Measurements from ENCODE around the gene PRRC2B.
"Not testable (repeated sequence)": the region's sequence is repeated elsewhere in the genome, so short reads cannot be mapped to it uniquely, and the experiment has no call there.

PRRC2B gene

GRCh38 chr9:131438190-131438589 lies 44.3 kb downstream of the PRRC2B start:
- no peak for DNase-seq

- DNase-seq = no peak
Measured at GRCh38 chr9:131439224-131439623, 45.3 kb downstream of the PRRC2B start.

DNA sequence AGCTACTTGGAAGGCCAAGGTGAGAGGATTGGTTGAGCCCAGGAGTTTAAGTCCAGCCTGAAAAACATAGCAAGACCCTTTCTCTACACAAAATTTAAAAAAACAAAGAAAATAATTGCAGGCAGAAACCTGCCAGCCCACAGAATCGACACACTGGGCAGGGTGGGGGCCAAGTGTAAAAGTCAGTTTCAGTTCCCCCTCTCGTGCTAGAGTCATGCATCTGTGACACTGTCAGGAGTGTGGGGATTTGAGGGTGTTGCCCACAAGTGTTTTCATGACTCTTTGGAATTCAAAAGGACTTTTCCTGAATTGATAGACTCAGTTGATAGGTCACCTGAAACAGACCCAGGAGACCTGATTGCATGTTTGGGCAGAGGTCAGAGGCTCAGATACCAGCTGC lies 47.6 kb downstream of the PRRC2B start:
- DNase-seq = no peak

- DNase-seq = no peak
Measured at GRCh38 chr9:131442351-131442750, 48.5 kb downstream of the PRRC2B start.

DNA sequence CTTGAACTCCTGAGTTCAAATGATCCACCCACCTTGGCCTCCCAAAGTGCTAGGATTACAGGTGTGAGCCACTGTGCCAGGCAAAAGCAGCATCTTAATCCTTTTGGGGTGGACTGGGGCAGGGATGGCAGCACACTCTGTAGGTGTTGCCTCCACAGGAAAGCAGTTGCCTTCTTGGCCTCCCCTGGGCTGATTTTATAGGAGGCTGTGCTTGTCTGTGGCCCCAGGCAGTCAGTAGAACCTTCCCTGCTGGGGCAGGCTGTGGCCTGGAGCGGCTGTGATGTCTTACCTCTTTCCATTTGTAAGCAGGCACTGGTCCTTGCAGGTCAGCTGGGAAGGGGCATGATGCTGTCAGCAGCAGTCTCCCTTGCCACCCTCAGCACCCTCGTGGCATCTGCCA lies 49.8 kb downstream of the PRRC2B start:
- DNase-seq = no peak

GRCh38 chr9:131446276-131446675 lies 52.4 kb downstream of the PRRC2B start:
- no peak for DNase-seq

- no peak for DNase-seq
Measured at GRCh38 chr9:131447148-131447547, 53.3 kb downstream of the PRRC2B start.

DNA sequence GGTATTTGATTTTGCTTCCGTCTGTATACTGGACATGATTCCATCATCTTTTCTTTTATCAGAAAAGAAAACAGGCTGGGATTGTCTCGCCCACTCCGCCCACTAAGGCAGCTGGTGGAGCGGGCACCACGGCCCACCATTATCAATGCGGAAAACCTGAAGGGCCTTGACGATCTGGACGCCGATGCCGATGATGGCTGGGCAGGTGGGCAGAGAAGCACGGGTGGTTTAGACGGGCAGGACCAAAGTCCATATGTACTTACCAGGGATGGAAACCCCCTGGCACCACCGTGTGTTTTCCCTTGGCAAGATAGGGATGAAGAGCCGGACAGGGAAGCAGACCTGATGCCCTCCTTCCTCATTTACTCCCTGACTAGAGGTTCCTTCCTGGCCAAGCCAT lies 53.7 kb downstream of the PRRC2B start:
- DNase-seq = no peak

- no peak for DNase-seq
Measured at GRCh38 chr9:131448818-131449217, 54.9 kb downstream of the PRRC2B start.

- no peak for DNase-seq
Measured at GRCh38 chr9:131449276-131449675, 55.4 kb downstream of the PRRC2B start.

DNA sequence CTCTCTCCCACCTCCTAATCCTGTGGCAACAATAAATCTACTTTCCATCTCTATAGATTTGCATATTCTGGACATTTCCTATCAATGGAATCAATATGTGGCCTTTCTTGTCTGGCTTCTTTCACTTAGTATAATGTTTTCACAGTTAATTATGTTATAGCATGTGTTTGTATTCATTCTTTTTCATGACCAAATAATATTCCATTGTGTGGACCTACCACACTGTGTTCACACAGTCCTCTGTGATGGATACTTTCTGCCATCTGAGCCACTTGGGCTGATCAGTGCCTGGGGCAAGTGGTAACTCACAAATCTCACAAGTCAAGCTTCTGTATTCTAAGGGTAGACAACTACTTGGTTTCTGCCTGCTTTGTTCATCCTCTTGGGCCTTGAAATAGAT lies 60.1 kb downstream of the PRRC2B start:
- DNase-seq = no peak

DNA sequence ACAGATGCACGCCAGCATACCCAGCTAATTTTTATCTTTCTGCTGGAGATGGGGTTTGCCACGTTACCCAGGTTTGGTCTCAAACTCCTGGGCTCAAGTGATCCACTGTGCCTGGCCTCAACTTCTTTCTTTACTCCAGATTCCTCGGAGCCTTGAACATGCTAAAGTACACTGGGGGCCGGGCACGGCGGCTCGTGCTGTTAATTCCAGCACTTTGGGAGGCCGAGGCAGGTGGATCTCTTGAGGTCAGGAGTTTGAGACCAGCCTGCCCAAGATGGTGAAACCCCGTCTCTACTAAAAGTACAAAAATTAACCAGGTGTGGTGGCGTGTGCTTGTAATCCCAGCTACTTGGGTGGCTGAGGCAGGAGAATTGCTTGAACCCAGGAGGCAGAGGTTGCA lies 61.8 kb downstream of the PRRC2B start:
- not testable (repeated sequence) for DNase-seq

- DNase-seq = no peak
Measured at GRCh38 chr9:131457746-131458145, 63.9 kb downstream of the PRRC2B start.

DNA sequence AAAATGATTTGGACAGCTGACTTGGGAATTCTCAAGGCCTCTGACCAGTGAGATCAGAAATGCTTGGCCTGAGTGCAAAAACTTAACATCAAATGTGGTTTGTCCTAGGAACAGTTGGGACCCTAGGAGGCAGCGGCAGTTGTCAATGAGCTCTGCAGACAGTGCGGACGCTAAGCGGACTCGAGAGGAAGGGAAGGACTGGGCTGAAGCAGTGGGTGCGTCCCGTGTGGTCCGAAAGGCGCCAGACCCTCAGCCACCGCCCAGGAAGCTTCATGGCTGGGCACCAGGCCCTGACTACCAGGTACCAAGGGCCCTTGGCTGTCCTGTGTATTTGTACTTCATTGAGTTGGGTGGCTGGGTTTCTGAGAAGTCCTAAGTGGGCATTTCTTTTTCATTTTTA lies 65.2 kb downstream of the PRRC2B start:
- no peak for DNase-seq

GRCh38 chr9:131461166-131461565 lies 67.3 kb downstream of the PRRC2B start:
- DNase-seq = no peak

DNA sequence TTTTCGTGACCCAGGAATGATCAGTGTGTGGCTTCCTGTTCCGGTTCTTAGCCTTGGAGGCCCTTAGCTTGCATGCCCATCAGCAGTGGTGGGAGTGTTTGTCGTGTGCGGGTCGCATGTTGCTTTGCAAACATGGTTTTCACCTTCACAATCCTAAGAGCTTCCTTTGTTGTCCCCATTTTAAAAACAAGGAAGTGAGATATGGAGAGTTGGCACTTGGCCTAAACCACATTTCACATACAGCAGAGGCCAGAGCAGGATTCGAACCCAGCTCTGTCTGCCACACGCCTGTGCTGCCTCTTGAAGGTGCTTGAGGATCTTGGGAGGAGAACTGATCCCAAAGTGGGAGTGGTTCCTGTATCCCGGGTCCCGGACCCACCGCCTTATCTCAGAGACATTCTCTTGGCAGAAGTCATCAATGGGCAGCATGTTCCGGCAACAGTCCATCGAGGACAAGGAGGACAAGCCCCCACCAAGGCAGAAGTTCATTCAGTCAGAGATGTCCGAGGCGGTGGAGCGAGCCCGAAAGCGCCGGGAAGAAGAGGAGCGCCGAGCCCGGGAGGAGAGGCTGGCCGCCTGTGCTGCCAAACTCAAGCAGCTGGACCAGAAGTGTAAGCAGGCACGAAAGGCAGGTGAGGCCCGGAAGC lies 70.6 kb downstream of the PRRC2B start:
- no peak for DNase-seq

- no peak for DNase-seq
Measured at GRCh38 chr9:131465401-131465800, 71.5 kb downstream of the PRRC2B start.

GRCh38 chr9:131467214-131467935 lies 73.5 kb downstream of the PRRC2B start:
- DNase-seq = no peak

DNA sequence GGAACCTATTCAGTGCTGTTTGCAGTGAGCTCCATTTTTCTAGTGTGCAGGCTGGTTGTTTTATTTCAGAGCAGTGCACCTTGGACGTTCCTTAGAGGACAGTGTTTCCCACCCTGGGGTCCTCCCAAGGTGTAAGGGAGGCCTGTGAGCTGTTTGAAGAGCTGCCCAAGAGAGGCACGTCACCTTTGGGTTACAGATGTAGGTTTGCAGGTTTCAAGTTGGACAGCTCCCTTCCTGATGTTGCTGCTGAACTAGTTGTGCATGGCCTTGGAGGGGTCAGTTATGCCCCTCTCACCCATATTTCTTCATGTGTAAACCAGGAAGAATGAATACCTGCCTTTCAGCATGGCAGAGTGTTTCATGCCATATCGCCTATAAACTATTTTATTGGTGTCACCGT lies 74.1 kb downstream of the PRRC2B start:
- no peak for DNase-seq

GRCh38 chr9:131469356-131469755 lies 75.5 kb downstream of the PRRC2B start:
- no peak for DNase-seq

- no peak for DNase-seq
Measured at GRCh38 chr9:131469951-131470350, 76.1 kb downstream of the PRRC2B start.

GRCh38 chr9:131470581-131470991 lies 76.7 kb downstream of the PRRC2B start:
- DNase-seq = no peak

DNA sequence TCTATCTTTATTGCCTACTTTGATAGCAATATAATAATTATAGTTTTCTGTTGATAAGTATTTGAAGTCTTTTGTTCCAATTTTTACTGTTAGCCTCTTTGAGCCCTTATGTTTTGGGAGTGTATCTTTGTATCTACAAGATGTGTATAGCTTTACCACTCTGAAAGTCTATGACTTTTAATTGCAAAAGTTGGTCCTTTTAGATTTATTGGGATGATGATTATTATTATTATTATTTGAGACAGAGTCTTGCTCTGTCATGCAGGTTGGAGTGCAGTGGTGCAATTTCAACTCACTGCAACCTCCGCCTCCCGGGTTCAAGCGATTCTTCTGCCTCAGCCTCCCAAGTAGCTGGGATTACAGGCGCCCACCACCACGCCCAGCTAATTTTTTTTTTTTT lies 78.2 kb downstream of the PRRC2B start:
- DNase-seq = not testable (repeated sequence)

DNA sequence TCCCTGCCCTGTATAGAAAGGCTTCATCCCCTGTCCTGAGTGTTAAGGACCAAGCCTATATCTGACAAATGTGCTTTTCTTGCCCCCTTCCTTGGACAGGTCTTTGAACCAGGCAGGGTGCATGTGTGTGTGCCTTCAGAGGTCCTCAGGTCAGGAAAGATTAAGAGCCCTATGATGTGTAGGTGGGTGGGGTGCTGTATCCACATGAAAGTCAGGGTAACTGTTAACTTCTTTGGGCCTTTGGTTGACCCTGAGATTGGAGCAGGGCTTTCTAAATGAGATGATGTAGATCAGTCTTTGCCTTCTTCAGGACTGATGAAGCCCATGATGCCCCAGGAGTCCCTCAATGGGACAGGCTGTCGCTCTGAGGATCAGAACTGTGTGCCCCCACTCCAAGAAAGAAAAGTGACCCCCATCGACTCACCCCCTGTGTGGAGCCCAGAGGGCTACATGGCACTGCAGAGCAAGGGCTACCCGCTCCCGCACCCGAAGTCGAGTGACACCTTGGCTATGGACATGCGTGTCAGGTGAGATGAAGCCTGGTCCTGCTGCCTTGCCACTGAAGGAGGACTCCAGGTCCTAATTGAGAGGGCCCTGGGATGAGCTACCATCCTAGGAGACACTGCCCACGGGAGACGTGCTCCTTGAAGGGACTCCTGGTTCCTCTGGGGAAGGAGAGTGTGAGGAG lies 79.5 kb downstream of the PRRC2B start:
- DNase-seq = no peak
